CD4-positive, alpha-beta T cell treated with Interleukin-21 for 1 hour (primary cell): ENCODE measurements around the gene ANKS6.

Source experiments
- DNase-seq: peaks from one replicate; pipeline ENCODE4 v3.0.0-alpha.2; 2020

The ANKS6 gene

GRCh38 chr9:98811051-98811650 lies 14.8 kb upstream of the ANKS6 start:
- no peak for DNase-seq

GRCh38 chr9:98810102-98810842 lies 13.9 kb upstream of the ANKS6 start:
- DNase-seq: no peak

GRCh38 chr9:98809311-98810101 lies 13.2 kb upstream of the ANKS6 start:
- DNase-seq: no peak

GRCh38 chr9:98808875-98809274 lies 12.5 kb upstream of the ANKS6 start:
- DNase-seq: no peak

GRCh38 chr9:98808411-98808815 lies 12.1 kb upstream of the ANKS6 start:
- no peak for DNase-seq

- DNase-seq: peak; percentile 22
These were observed 11.4 kb upstream of the ANKS6 start for GRCh38 chr9:98807814-98808195.

- DNase-seq: peak; percentile 56
These were observed 10.9 kb upstream of the ANKS6 start, which contains the start of gene GALNT12 for GRCh38 chr9:98807070-98807813. Gene GALNT12, plus strand, starts transcription at chr9:98807670. Its CDS starts 29 bp downstream, at chr9:98807699.

GRCh38 chr9:98806394-98807035 lies 10.2 kb upstream of the ANKS6 start:
- DNase-seq: no peak

GRCh38 chr9:98805506-98806272 lies 9.3 kb upstream of the ANKS6 start:
- no peak for DNase-seq

- no peak for DNase-seq
These were observed 7.7 kb upstream of the ANKS6 start for GRCh38 chr9:98804083-98804482.

- DNase-seq: no peak
These were observed 5.6 kb upstream of the ANKS6 start for GRCh38 chr9:98801969-98802371.

- no peak for DNase-seq
These were observed 5.2 kb upstream of the ANKS6 start for GRCh38 chr9:98801561-98801960.

- no peak for DNase-seq
These were observed 1.9 kb upstream of the ANKS6 start for GRCh38 chr9:98798254-98798653.

- DNase-seq: no peak
These were observed 1.1 kb upstream of the ANKS6 start for GRCh38 chr9:98797491-98797890.

GRCh38 chr9:98795970-98796363 lies 388 bp downstream of the ANKS6 start:
- DNase-seq: peak; percentile 18

GRCh38 chr9:98795295-98795955 lies 930 bp downstream of the ANKS6 start:
- no peak for DNase-seq

GRCh38 chr9:98794802-98795201 lies 1.6 kb downstream of the ANKS6 start:
- no peak for DNase-seq

GRCh38 chr9:98793031-98793430 lies 3.3 kb downstream of the ANKS6 start:
- no peak for DNase-seq

GRCh38 chr9:98791608-98792490 lies 4.5 kb downstream of the ANKS6 start:
- DNase-seq: no peak
